Measurements from ENCODE around the gene UPK1A. TPM values are rescaled to one million over a fixed set of nuclear protein-coding genes. Genes with fewer than 3 reads are reported as not detected.

Gene UPK1A
- total and polyA plus RNA-seq, 10 of the 15 experiments (the other 5 are each of a cell fraction or from before 2014, with no cell fraction given): 0.15 to 1.9 (median 0.26) TPM; not detected in 7

DNA sequence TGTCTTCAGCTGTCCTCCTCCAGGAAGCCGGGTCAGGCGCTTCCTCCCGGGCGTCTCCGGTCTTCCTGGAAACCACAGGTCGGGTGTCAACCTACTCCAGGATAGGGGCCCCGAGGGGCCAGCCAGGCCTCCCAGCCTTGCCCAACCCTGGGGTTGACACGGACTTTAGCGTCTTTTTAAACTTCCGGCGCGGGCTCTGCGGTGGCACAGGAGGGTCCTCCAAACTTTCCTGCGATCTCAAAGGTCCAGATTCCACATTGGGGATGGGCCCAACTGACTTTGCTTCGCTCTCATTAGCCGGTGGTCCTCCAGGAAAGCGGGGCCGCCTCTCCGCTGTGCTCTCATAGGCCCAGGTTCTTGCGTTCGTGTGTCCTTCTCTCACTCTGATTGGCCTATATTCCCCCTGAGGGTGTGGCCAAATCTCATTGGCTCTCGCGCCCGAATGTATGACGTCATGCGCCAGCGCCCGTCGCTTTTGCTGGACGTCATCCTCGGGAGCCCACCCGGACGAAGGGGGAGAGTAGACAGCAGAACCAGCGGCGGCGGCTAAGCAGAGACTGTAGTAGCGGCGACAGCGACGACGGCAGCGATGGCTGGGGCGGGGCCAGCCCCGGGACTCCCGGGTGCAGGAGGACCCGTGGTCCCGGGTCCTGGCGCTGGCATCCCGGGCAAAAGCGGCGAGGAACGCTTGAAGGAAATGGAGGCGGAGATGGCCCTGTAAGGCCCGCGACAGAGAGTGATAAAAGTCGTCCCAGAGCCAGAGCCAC lies 37.6 kb upstream of the UPK1A start, which contains the start of gene RBM42:
RBM42 (plus strand) TSS at position 472 of the 767 bp plus-strand sequence; CDS start at position 590, 118 bp downstream.
- ChIA-PET SMC1A (ENCODE audit: uncharacterized antibody, unreplicated experiment) (interaction anchor here (0.9 kb wide), 1 partner anchor 9 kb away, joined by 4 read pairs; no protein-coding TSS in a partner anchor), CTCF (no interaction called here), POLR2A (interaction anchor here (1.1 kb wide), 1 partner anchor 14 kb away, joined by 5 read pairs; the partner anchor contains the start of gene ETV2), RAD21 (ENCODE audit: unreplicated experiment) (no interaction called here)
- DNase-seq (ENCODE audit: low read depth, low spot score) (peak; percentile 98), ATAC-seq (peak; percentile 100), FAIRE-seq (peak; percentile 100)
- Histone ChIP-seq H3K27ac (ENCODE audit: control insufficient read depth, insufficient read depth) (peak within 1 kb of the TSS; percentile 81), H4K20me1 (ENCODE audit: control insufficient read depth, insufficient read depth) (no peaks in the 10 kb centered on the region), H3K4me3 (peak within 1 kb of the TSS; percentile 91), H3K36me3 (ENCODE audit: control insufficient read depth in 2 of 2, insufficient read depth in 2 of 2, low read length in 1 of 2) (peaks cover 2 to 4% of the 10 kb centered on the region in 2 experiments; a peak in 2 of 4 replicates), H2AFZ (ENCODE audit: control insufficient read depth, low read depth, low read length) (peak within 1 kb of the TSS; percentile 82), H3K4me2 (ENCODE audit: control insufficient read depth, insufficient read depth) (peak within 1 kb of the TSS; percentile 99), H3K27me3 (replicated peaks in 1 of 2; ENCODE audit: control insufficient read depth in 2 of 2, insufficient read depth in 2 of 2, low read length in 1 of 2) (no peaks in the 10 kb centered on the region), H3K79me2 (ENCODE audit: control insufficient read depth, insufficient read depth, low read length) (peaks cover 10% of the 10 kb centered on the region), H3K9ac (ENCODE audit: control insufficient read depth, insufficient read depth, low read length) (peak within 1 kb of the TSS; percentile 91), H3K4me1 (ENCODE audit: control insufficient read depth, insufficient read depth, low read length) (no peaks in the 10 kb centered on the region; the same call in 1 of the 2 replicates), H3K9me3 (replicated peaks; ENCODE audit: control insufficient read depth, insufficient read depth, low read length) (no peaks in the 10 kb centered on the region)
- BruUV-seq (replicated peaks): no TSS peak
- WGBS (ENCODE audit: insufficient coverage, insufficient replicate concordance, low lambda C conversion rate, missing lambda C conversion rate): under 1% methylated on average over 55 of the region's 56 CpGs
- in situ Hi-C loops (cut with MboI) (no loop called here), intact Hi-C loops (cut with micrococcal nuclease; ENCODE audit: unreplicated experiment) (no loop called here)
- TF ChIP-seq RUNX3 (IDR thresholded peaks at IDR 0.05; ENCODE audit: low read length): peak; percentile 68
- 0 out of 2 replicates have a peak, but pooled peaks have one; percentile 40 for TF ChIP-seq STAT1 (conservative IDR thresholded peaks at IDR 0.05)
- 0 out of 2 replicates have a peak, but pooled peaks have one; percentile 20 for TF ChIP-seq SMAD5 (IDR thresholded peaks at IDR 0.05; ENCODE audit: low read depth)
- TF ChIP-seq RBBP5 (conservative IDR thresholded peaks at IDR 0.05): 0 out of 2 replicates have a peak, but pooled peaks have one; percentile 60
- TF ChIP-seq SRF (IDR thresholded peaks at IDR 0.05; ENCODE audit: low read depth in 2 of 2, low read length in 2 of 2): peak; percentile 79 to 97
- TF ChIP-seq CUX1 (IDR thresholded peaks at IDR 0.05; ENCODE audit: insufficient replicate concordance, low read depth, low read length): no peak
- TF ChIP-seq TCF3 (IDR thresholded peaks at IDR 0.05; ENCODE audit: borderline replicate concordance, insufficient read depth, low read depth, low read length): no peak
- TF ChIP-seq REST (IDR thresholded peaks at IDR 0.05; ENCODE audit: low read depth, low read length): no peak
- TF ChIP-seq, protein P1, sequence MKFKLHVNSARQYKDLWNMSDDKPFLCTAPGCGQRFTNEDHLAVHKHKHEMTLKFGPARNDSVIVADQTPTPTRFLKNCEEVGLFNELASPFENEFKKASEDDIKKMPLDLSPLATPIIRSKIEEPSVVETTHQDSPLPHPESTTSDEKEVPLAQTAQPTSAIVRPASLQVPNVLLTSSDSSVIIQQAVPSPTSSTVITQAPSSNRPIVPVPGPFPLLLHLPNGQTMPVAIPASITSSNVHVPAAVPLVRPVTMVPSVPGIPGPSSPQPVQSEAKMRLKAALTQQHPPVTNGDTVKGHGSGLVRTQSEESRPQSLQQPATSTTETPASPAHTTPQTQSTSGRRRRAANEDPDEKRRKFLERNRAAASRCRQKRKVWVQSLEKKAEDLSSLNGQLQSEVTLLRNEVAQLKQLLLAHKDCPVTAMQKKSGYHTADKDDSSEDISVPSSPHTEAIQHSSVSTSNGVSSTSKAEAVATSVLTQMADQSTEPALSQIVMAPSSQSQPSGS (IDR thresholded peaks at IDR 0.05; ENCODE audit: low read length): peak; percentile 85
- TF ChIP-seq IRF4 (IDR thresholded peaks at IDR 0.05; ENCODE audit: low read depth, low read length): peak; percentile 59; the same call in 1 of the 2 replicates
- no peak for TF ChIP-seq MEF2A (IDR thresholded peaks at IDR 0.05; ENCODE audit: insufficient read depth, low read depth, low read length)
- TF ChIP-seq NFXL1 (IDR thresholded peaks at IDR 0.05; ENCODE audit: borderline replicate concordance): no peak
